Upper lobe of left lung (tissue), 6 donors: Measurements from ENCODE around the gene MAP6D1. TPM values are rescaled to one million over a fixed set of nuclear protein-coding genes. Genes with fewer than 3 reads are reported as not detected.
A peak's percentile ranks its signal among the peaks of the same experiment; 100 is the strongest.

Experiments used
- ATAC-seq, 2 donors: fragments of 200-7000 bp; cut with Tn5 transposase; one replicate each; pipeline ENCODE4 v1.9.1; 2022; ENCODE audit warnings: mild to moderate bottlenecking in 2 of 2, moderate library complexity in 2 of 2; ENCODE audit not compliant: low FRiP score in 2 of 2
- DNase-seq, 2 donors: peaks; one replicate each; pipeline ENCODE4 v3.0.0-alpha.2; 2019 to 2020
- H3K27ac ChIP-seq, 4 donors: fragments of 200-600 bp; sonication (generic); one replicate each; pipeline ENCODE4 v1.5.1; 2016 to 2019
- H3K27me3 ChIP-seq, 4 donors: fragments of 200-600 bp; sonication (generic); one replicate each; pipeline ENCODE4 v1.5.1; 2017 to 2019
- H3K36me3 ChIP-seq, 4 donors: fragments of 200-600 bp; sonication (generic); one replicate each; pipeline ENCODE4 v1.5.1; 2016 to 2019
- H3K4me1 ChIP-seq, 4 donors: fragments of 200-600 bp; sonication (generic); one replicate each; pipeline ENCODE4 v1.5.1; 2018 to 2019
- H3K4me3 ChIP-seq, 4 donors: fragments of 200-600 bp; sonication (generic); one replicate each; pipeline ENCODE4 v1.5.1; 2017 to 2019; ENCODE audit warnings: mild to moderate bottlenecking in 2 of 4, moderate library complexity in 1 of 4
- H3K9me3 ChIP-seq, 4 donors: fragments of 200-600 bp; sonication (generic); one replicate each; pipeline ENCODE4 v1.5.1; 2018 to 2019
- EP300 ChIP-seq, 4 donors: sonication (generic); formaldehyde crosslinking; IDR thresholded peaks; one replicate each; pipeline ENCODE4 v1.5.1; 2017; ENCODE audit warnings: antibody characterized with exemption in 4 of 4, control low read depth in 2 of 4
- POLR2A ChIP-seq, 4 donors: fragments of 450-650 bp; IDR thresholded peaks; one replicate each; pipeline ENCODE4 v1.5.1; 2016 to 2017; ENCODE audit warnings: antibody characterized with exemption in 4 of 4, mild to moderate bottlenecking in 2 of 4
- POLR2AphosphoS5 ChIP-seq, 2 donors: sonication (generic); formaldehyde crosslinking; IDR thresholded peaks; one replicate each; pipeline ENCODE4 v1.5.1; 2017; ENCODE audit warnings: antibody characterized with exemption in 2 of 2
- WGBS, 2 donors: methylation state at CpG; one replicate each; pipeline ENCODE4 v1.1.5; 2017 to 2018; 5-methylcytosine and 5-hydroxymethylcytosine counted together
- total RNA-seq, 6 donors: library from RNA; depleted of rRNA in 4 of 6; stranded (reverse); fragments of >200 nt in 4 of 6; gene quantifications; one replicate each; pipeline versions ENCODE4 v1.1.0 to v1.2.1, GENCODE V29; 2016 to 2021
- TF ChIP-seq, protein P1 (sequence below), 6 experiments: fragments of 450-650 bp in 4 of 6; fragments of 200-600 bp in 2 of 6; sonication (generic) in 2 of 6; IDR thresholded peaks; one replicate each; pipeline ENCODE4 v1.5.1; 2016 to 2019; ENCODE audit warnings: antibody characterized with exemption in 6 of 6
- donor health status: DM: no; HTN: no; CAD: no; lungs with moderate emphysema.
- donor health status: DM: no; HTN: yes; CAD: no; lungs with severe emphysema.

MAP6D1 gene
- total RNA-seq, 6 donors from 2014 or later = 0.89 to 2.8 (median 2.1) TPM; not detected in 1

GRCh38 chr3:183826448-183827250 lies 1.3 kb upstream of the MAP6D1 start:
- TF ChIP-seq EP300 (IDR thresholded peaks at IDR 0.05) (no peak), POLR2A (IDR thresholded peaks at IDR 0.05) (no peak), POLR2AphosphoS5 (IDR thresholded peaks at IDR 0.05) (no peak)
- TF ChIP-seq, protein P1, sequence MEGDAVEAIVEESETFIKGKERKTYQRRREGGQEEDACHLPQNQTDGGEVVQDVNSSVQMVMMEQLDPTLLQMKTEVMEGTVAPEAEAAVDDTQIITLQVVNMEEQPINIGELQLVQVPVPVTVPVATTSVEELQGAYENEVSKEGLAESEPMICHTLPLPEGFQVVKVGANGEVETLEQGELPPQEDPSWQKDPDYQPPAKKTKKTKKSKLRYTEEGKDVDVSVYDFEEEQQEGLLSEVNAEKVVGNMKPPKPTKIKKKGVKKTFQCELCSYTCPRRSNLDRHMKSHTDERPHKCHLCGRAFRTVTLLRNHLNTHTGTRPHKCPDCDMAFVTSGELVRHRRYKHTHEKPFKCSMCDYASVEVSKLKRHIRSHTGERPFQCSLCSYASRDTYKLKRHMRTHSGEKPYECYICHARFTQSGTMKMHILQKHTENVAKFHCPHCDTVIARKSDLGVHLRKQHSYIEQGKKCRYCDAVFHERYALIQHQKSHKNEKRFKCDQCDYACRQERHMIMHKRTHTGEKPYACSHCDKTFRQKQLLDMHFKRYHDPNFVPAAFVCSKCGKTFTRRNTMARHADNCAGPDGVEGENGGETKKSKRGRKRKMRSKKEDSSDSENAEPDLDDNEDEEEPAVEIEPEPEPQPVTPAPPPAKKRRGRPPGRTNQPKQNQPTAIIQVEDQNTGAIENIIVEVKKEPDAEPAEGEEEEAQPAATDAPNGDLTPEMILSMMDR (IDR thresholded peaks at IDR 0.05) = no peak
- Histone ChIP-seq H3K27ac (no peak overlapping the region), H3K9me3 (no peaks in the 10 kb centered on the region), H3K27me3 (no peaks in the 10 kb centered on the region), H3K36me3 (peaks cover 10 to 38% (median 16%) of the 10 kb centered on the region in 4 donors), H3K4me3 (no peak overlapping the region), H3K4me1 (peaks cover 9 to 19% (median 14%) of the 10 kb centered on the region in 4 donors)
- ATAC-seq (no peak), DNase-seq (no peak)
- 94 to 98% methylated on average over 10 to 14 of the region's 14 CpGs for WGBS, 2 donors

- peaks cover 0 to 22% (median 13%) of the 10 kb centered on the region in 4 donors for H3K36me3 ChIP-seq
- TF ChIP-seq, protein P1 (IDR thresholded peaks at IDR 0.05) = peak in 1 of 6 experiments; percentile 8
- no peak for TF ChIP-seq EP300 (IDR thresholded peaks at IDR 0.05)
- no peak for TF ChIP-seq POLR2AphosphoS5 (IDR thresholded peaks at IDR 0.05)
- peaks cover 9 to 19% (median 14%) of the 10 kb centered on the region in 4 donors for H3K4me1 ChIP-seq
- 0 to 1% methylated on average over 14 to 57 of the region's 88 CpGs for WGBS, 2 donors
- DNase-seq (no peak), ATAC-seq (peak in 1 of 2 donors; percentile 61)
- H3K27me3 ChIP-seq = no peaks in the 10 kb centered on the region
- H3K27ac ChIP-seq = peak overlapping the region in 1 of 4 donors; percentile 63
- H3K9me3 ChIP-seq = no peaks in the 10 kb centered on the region
- peak overlapping the region; percentile 52 to 73 (median 68) for H3K4me3 ChIP-seq
Observed at GRCh38 chr3:183824761-183825455, 469 bp downstream of the MAP6D1 start.

GRCh38 chr3:183823963-183824362 lies 1.4 kb downstream of the MAP6D1 start:
- no peak for ATAC-seq
- WGBS, 2 donors = 78 to 82% methylated on average over 5 of the region's 5 CpGs
- peaks cover 0 to 12% (median 4%) of the 10 kb centered on the region in 4 donors for H3K36me3 ChIP-seq
- H3K4me1 ChIP-seq = peaks cover 9 to 19% (median 14%) of the 10 kb centered on the region in 4 donors
- no peak for TF ChIP-seq EP300 (IDR thresholded peaks at IDR 0.05)
- no peak for TF ChIP-seq POLR2AphosphoS5 (IDR thresholded peaks at IDR 0.05)
- no peak for TF ChIP-seq POLR2A (IDR thresholded peaks at IDR 0.05)
- H3K9me3 ChIP-seq = no peaks in the 10 kb centered on the region
- H3K4me3 ChIP-seq = no peak overlapping the region
- H3K27ac ChIP-seq = no peak overlapping the region
- no peaks in the 10 kb centered on the region for H3K27me3 ChIP-seq
- no peak for DNase-seq

GRCh38 chr3:183822631-183823030 lies 2.7 kb downstream of the MAP6D1 start:
- H3K4me1 ChIP-seq = peaks cover 9 to 19% (median 14%) of the 10 kb centered on the region in 4 donors
- WGBS, 2 donors = 90 to 91% methylated on average over 12 to 13 of the region's 13 CpGs
- H3K9me3 ChIP-seq = no peaks in the 10 kb centered on the region
- H3K27ac ChIP-seq = no peak overlapping the region
- peaks cover 0 to 2% (median 0%) of the 10 kb centered on the region in 4 donors for H3K36me3 ChIP-seq
- no peak overlapping the region for H3K4me3 ChIP-seq
- no peaks in the 10 kb centered on the region for H3K27me3 ChIP-seq
- TF ChIP-seq POLR2A (IDR thresholded peaks at IDR 0.05) (no peak), EP300 (IDR thresholded peaks at IDR 0.05) (no peak), POLR2AphosphoS5 (IDR thresholded peaks at IDR 0.05) (no peak)
- TF ChIP-seq, protein P1 (IDR thresholded peaks at IDR 0.05) = no peak
- DNase-seq (peak in 1 of 2 donors; percentile 53), ATAC-seq (no peak)

DNA sequence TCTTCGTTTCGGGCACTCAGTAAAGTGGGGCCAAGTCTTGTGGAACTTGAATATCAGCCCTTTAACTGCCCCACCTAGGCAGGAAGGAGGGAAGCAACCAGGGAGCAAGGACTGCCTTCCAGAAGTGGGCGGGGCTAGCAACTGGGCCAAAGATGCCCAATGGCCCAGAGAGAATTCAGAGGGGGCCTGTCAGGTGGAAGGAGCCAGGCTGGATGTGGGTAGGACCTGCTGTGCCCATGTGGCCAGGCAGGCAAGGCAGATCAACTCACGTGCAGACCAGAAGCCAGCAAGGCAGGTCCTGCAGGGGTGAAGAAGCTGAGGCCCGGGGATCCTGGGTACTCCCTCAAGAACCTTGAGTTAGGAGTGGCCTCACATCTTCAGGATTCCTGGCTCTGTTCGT lies 5.5 kb downstream of the MAP6D1 start:
- TF ChIP-seq, protein P1 (IDR thresholded peaks at IDR 0.05) = no peak
- TF ChIP-seq POLR2A (IDR thresholded peaks at IDR 0.05) (no peak), EP300 (IDR thresholded peaks at IDR 0.05) (no peak), POLR2AphosphoS5 (IDR thresholded peaks at IDR 0.05) (no peak)
- Histone ChIP-seq H3K4me3 (no peak overlapping the region), H3K4me1 (peaks cover 6 to 8% (median 7%) of the 10 kb centered on the region in 4 donors), H3K9me3 (no peaks in the 10 kb centered on the region), H3K36me3 (peaks cover 0 to 8% (median 0%) of the 10 kb centered on the region in 4 donors), H3K27ac (no peak overlapping the region), H3K27me3 (no peaks in the 10 kb centered on the region)
- no peak for DNase-seq
- WGBS, 2 donors = 80 to 89% methylated on average over 3 to 6 of the region's 6 CpGs
- ATAC-seq = no peak
